ENCODE measurements around the gene P2RY13. TPM values are rescaled to one million over a fixed set of nuclear protein-coding genes. Genes with fewer than 3 reads are reported as not detected.
A peak's percentile ranks its signal among the peaks of the same experiment; 100 is the strongest.

The P2RY13 gene
- total and polyA plus RNA-seq, 10 of the 15 experiments (the other 5 are each of a cell fraction or from before 2014, with no cell fraction given), result not detected

DNA sequence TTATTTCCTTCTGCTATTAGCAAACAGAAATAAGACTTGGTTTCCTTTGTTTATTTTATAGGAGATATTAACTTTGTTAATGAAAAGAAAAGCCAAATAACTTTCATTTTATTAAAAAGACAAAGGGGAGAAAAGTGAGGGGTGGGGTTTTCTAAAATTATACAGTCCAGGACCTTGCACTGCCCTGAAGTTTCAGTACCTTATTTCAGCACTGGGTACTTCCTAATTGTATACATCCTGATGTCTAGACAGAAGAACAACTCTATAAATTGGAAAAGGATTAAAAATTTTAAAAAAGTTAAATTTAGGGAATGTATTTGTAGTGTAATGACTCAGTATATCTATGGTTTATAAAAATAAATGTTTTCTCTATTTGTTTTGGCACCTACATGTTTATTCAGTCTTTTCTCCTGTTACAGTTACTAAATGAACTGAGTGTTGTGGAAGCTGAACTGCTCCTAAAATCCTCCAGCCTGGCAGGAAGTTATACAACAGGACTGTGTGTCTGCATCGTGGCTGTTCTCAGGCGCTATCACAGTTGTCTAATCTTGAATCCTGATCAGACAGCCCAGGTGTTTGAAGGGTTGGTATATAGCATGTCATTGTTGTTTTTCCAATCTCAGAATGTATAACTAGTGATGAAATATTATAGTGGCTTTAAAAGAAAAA, 27.6 kb upstream of the P2RY13 start:
- in situ Hi-C loops (cut with MboI) (no loop called here), intact Hi-C loops (cut with micrococcal nuclease; ENCODE audit: unreplicated experiment) (no loop called here)
- POLR2A ChIA-PET, result no interaction called here
- peak; percentile 56; the same call in 2 of the 3 replicates for ATAC-seq
- no peaks in the 10 kb centered on the region for H3K9me3 ChIP-seq (replicated peaks; ENCODE audit: control insufficient read depth, insufficient read depth, low read length)
- RAD21 ChIA-PET (ENCODE audit: unreplicated experiment), result interaction anchor here (1.2 to 1.5 kb wide), 2 partner anchors 27 to 189 kb away, joined by 5 to 6 read pairs; partner anchors contain the start of gene P2RY12
- H3K4me2 ChIP-seq (ENCODE audit: control insufficient read depth, insufficient read depth), result no peak overlapping the region
- BruUV-seq (replicated peaks), result no TSS peak
- 95% methylated on average over 2 of the region's 2 CpGs for WGBS (ENCODE audit: insufficient coverage, insufficient replicate concordance, low lambda C conversion rate, missing lambda C conversion rate)
- no peak overlapping the region for H2AFZ ChIP-seq (ENCODE audit: control insufficient read depth, low read depth, low read length)
- H3K27me3 ChIP-seq (replicated peaks in 1 of 2; ENCODE audit: control insufficient read depth in 2 of 2, insufficient read depth in 2 of 2, low read length in 1 of 2), result no peaks in the 10 kb centered on the region
- no peak overlapping the region for H3K27ac ChIP-seq (ENCODE audit: control insufficient read depth, insufficient read depth)
- no peak for FAIRE-seq
- H3K4me3 ChIP-seq, result no peak overlapping the region
- DNase-seq (ENCODE audit: low read depth, low spot score), result no peak
- TF ChIP-seq TBL1XR1 (IDR thresholded peaks at IDR 0.05; ENCODE audit: low read depth, low read length), result no peak
- no peak for TF ChIP-seq RUNX3 (IDR thresholded peaks at IDR 0.05; ENCODE audit: low read length)
- no peak for TF ChIP-seq HDAC6 (IDR thresholded peaks at IDR 0.05; ENCODE audit: unreplicated experiment)
- TF ChIP-seq IKZF2 (IDR thresholded peaks at IDR 0.05), result no peak
- no peak for TF ChIP-seq MYB (IDR thresholded peaks at IDR 0.05; ENCODE audit: borderline replicate concordance, low read depth, low read length)
- TF ChIP-seq CHD4 (IDR thresholded peaks at IDR 0.05), result no peak
- no peak for TF ChIP-seq MEF2B (IDR thresholded peaks at IDR 0.05; ENCODE audit: partially characterized antibody, poor library complexity, severe bottlenecking)
- no peak for TF ChIP-seq ZBTB33 (IDR thresholded peaks at IDR 0.05)
- no peak overlapping the region for H3K9ac ChIP-seq (ENCODE audit: control insufficient read depth, insufficient read depth, low read length)
- CTCF ChIA-PET, result no interaction called here
- no peaks in the 10 kb centered on the region for H4K20me1 ChIP-seq (ENCODE audit: control insufficient read depth, insufficient read depth)
- no peaks in the 10 kb centered on the region for H3K79me2 ChIP-seq (ENCODE audit: control insufficient read depth, insufficient read depth, low read length)
- H3K4me1 ChIP-seq (ENCODE audit: control insufficient read depth, insufficient read depth, low read length), result peaks cover 11% of the 10 kb centered on the region
- H3K36me3 ChIP-seq (ENCODE audit: control insufficient read depth in 2 of 2, insufficient read depth in 2 of 2, low read length in 1 of 2), result no peaks in the 10 kb centered on the region
- SMC1A ChIA-PET (ENCODE audit: uncharacterized antibody, unreplicated experiment), result interaction anchor here (3.9 kb wide), 1 partner anchor 27 kb away, joined by 15 read pairs; the partner anchor contains the start of gene P2RY12
